Erythroblast (primary cell): ENCODE data around the gene FMNL3.

Experiments
- GATA1 ChIP-seq: IDR thresholded peaks from 2 replicates; pipeline ENCODE4 v1.6.1; 2011; ENCODE audit warnings: low read depth, mild to moderate bottlenecking, control low read depth, low read length, moderate library complexity
- POLR2A ChIP-seq: IDR thresholded peaks from 2 replicates; pipeline ENCODE4 v1.6.1; 2011; ENCODE audit warnings: mild to moderate bottlenecking, low read length

DNA sequence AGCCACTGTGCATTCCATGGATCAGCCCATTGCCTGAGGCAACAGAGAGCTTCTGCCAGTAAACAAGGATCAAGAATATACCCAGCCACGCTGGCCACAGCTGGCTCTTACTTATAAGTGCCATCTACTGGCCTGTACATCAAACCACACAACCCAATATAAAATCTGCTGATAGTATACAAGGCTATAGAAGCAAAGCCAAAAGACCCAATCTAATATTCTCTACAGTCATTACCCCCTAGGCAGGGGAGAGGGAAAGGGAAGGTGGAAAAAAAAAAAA is 97.4 kb downstream of the FMNL3 start:
- TF ChIP-seq POLR2A (no peak), GATA1 (no peak)
